HG03439 (cell line): ENCODE results near the gene F7.

Experiments used
- ATAC-seq: cut with Tn5 transposase; IDR thresholded peaks from one replicate; pipeline ENCODE4 v1.9.1; 2021; ENCODE audit warnings: mild to moderate bottlenecking, moderate library complexity; ENCODE audit not compliant: unreplicated experiment

F7 gene

GRCh38 chr13:113166681-113167080, 61.1 kb downstream of the F7 start:
- ATAC-seq = no peak

GRCh38 chr13:113167155-113167554, 61.6 kb downstream of the F7 start:
- no peak for ATAC-seq

GRCh38 chr13:113167575-113167974, 62.0 kb downstream of the F7 start:
- ATAC-seq = no peak

GRCh38 chr13:113168211-113168610, 62.6 kb downstream of the F7 start:
- no peak for ATAC-seq

- ATAC-seq = no peak
Measured at GRCh38 chr13:113169277-113170272, 64.0 kb downstream of the F7 start.
